Activated CD4-positive, alpha-beta T cell treated with anti-CD3 and anti-CD28 coated beads, Interleukin-2, Interleukin-6, amounts not matched to agents 100 ng/mL and 50 ng/mL, durations not matched to agents 16 hours and 8 hours (primary cell): Measurements from ENCODE around the gene DNTT.

Experiments
- DNase-seq: peaks from one replicate; pipeline ENCODE4 v3.0.0-alpha.2; 2020

DNTT gene

DNA sequence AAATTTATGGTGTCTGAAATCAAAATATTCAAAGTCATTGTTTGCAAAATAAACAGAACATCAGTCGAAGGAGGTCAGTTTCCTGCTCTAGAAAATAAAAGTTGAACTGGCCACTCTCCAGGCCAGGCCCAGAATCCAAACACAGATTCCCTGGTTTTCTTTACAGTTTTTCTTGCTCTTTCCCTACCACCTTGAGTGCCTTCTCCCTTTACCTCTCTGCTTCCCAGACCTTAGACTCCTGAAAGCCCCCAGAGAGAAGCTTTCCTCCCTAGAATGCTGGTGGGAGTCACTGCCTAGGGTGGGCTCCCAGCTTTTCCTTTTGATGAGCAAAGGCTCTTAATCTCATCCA is 6.1 kb downstream of the DNTT start:
- DNase-seq: no peak

DNA sequence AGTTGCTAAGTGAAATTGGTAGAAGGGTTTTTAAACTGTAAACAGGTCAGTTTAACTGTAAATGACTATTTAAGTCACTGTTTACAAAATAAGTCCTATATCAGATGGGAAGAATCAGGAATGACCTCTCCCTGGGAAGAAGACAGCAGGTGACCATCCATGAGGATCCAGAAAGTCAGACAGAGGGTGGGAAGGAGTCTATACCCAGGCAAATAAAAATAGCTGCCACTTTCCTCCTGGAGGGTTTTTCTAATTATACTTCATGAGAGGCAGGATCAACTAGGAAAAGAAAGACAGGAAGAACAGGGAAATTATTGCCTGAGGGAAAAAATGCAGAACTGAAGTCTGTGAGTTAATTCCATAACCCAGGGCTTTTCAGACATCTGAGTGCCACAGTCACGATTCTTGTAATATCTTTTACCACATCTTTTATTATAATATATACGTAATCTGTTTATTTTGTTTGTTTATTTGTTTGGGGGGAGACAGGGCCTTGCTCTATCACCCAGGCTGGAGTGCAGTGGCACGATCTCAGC is 7.0 kb downstream of the DNTT start:
- no peak for DNase-seq

DNA sequence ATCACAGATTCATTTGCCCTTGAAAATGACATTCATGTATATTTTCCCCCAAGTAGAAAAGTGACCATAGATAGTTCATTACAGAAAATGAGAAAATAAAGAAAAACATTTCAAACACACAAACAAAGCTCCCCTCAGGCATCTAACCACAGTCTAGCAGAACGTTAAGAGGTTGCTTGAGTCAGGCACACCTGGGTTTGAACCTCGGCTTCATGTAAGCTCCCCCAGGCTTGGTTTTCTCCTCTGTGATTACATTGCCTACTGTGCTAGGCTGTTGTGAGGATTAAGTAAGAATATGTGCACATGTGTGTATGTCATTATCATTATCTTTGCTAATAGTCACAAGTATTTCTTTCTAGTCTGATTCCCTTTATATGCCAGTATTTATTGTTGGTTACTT is 9.1 kb downstream of the DNTT start:
- no peak for DNase-seq

DNA sequence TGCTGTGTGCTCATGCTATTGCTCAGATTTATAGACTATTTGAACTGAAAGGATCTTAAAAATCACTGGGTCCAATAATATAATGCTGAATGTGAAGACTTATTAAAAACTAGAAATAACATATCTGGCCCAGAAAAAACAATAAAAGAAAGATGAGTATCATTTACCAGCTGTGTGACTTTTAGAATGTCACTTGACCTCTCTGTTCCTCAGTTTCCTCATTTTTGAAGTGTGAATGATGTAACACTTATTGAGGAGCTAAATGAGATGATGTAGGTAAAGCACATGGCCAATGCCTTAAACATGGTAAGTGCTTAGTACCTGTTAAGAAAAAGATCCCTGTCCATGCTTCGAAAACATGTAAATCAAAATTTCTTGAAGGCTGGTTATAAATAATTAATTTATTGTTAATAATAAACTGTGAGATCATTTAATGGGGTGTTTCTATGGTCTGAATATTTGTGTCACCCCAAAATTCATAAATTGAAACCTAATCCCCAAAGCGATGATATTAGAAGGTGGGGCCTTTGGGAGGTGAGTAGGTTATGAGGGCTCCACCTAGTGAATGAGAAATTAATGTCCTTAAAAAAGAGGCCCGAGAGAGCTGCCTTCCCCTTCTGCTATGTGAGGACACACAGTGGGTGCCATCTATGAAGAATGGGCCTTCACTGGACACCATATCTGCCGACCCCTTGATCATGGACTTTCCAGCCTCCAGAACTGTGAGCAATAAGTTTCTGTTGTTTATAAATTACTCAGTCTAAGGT is 13.0 kb downstream of the DNTT start:
- no peak for DNase-seq

DNA sequence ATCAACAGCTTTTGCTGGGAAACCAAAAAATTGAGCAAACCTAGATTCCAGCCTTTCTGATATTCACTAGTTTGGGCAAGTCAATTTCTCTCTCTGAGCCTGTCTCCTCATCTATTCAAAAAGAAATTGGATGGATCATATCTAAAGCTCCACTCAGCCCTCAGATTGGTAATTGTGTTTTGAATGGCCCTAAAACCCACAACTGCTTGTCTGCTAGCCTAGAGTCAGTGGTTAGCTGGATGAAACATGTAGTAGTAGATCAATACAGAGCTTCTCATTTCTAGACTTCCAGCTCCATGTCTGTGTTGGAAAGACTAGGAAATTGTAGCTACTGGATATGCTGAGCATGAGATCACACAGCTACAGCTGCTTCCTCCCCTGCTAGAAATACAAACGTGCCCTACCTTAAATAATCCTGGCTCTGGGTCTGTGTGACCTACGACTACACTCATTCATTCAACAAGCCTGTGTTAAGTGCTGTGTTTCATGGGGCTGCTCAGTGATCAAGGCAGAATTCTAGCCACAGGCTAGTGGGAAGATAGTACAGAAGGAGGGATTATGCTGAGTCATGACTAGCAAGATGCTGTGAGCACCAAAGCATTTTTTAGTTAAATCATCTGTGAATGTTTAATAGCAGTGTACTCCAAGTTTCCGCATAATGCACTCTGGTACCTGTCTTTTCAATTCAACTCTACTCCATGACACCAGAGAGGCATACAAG is 15.7 kb downstream of the DNTT start:
- no peak for DNase-seq

DNA sequence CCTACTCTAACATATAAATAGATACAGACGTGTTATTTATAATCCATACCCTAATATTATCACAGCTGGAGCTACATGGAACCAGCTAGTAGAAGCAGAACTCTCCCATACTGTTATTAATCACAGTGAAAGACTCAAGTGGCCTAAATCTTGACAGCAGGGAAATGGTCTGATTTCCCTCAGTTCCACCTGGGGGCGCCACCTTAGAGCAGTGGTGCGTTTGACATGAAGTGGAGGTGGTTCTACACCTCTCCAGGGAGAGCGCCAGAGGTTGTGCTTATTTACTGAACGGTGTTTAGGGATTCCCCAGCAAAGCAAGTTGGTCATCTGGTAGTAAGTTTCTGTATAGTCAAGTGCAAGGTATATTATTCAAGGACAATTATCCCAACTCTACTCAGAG is 17.6 kb downstream of the DNTT start:
- DNase-seq: no peak

- DNase-seq: no peak
Measured at GRCh38 chr10:96322275-96322674, 18.0 kb downstream of the DNTT start.

DNA sequence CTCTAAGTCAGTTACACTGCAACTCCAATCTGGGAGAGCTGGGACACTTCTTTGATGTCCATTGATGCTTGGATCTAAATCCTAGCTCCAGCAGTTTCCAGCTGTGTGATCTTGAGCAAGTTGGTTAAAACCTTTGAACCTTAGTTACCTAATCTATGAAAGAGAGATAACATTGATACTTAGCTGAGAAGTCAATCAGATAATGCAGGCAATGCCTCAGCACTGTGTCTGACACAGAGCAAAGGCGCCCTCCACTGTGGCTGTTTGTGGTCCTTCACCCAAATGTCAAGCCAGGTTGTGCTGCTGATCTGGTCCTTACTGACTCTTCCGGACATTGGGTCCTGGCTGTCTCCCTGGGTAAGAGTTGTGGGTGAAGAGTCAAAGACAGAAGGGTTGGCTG is 20.2 kb downstream of the DNTT start:
- no peak for DNase-seq

- peak; percentile 54 for DNase-seq
Measured at GRCh38 chr10:96325719-96326373, 21.6 kb downstream of the DNTT start.

DNA sequence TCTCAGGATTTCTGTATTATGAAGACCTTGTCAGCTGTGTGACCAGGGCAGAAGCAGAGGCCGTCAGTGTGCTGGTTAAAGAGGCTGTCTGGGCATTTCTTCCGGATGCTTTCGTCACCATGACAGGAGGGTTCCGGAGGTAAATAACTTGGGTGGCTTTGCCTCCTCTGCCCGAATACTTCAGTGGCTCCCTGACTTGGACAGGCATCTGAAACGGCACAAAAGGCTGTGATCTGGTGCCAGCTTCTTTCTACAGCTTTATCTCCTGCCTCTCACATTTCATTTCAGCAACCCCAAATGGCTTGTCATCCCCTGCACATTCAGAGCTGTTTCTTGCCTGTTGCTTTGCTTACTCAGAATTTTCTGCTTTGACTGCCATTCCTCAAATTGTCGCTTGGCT is 23.2 kb downstream of the DNTT start:
- no peak for DNase-seq

DNA sequence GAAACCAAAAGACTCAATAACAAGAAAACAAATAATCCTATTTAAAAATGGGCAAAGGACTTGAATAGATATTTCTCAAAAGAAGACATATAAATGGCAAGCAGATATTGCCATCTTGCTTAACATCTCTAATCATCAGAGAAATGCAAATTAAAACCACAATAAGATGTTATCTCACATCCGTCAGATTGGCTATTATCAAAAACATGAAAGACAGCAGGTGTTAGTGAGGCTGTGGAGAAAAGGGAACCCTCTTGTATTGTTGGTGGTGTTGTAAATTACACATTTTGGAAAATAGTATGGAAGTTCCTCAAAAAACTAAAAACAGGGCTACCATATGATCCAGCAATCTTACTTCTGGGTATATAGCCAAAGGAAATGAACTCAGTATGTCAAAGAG is 28.9 kb downstream of the DNTT start:
- DNase-seq: no peak

DNA sequence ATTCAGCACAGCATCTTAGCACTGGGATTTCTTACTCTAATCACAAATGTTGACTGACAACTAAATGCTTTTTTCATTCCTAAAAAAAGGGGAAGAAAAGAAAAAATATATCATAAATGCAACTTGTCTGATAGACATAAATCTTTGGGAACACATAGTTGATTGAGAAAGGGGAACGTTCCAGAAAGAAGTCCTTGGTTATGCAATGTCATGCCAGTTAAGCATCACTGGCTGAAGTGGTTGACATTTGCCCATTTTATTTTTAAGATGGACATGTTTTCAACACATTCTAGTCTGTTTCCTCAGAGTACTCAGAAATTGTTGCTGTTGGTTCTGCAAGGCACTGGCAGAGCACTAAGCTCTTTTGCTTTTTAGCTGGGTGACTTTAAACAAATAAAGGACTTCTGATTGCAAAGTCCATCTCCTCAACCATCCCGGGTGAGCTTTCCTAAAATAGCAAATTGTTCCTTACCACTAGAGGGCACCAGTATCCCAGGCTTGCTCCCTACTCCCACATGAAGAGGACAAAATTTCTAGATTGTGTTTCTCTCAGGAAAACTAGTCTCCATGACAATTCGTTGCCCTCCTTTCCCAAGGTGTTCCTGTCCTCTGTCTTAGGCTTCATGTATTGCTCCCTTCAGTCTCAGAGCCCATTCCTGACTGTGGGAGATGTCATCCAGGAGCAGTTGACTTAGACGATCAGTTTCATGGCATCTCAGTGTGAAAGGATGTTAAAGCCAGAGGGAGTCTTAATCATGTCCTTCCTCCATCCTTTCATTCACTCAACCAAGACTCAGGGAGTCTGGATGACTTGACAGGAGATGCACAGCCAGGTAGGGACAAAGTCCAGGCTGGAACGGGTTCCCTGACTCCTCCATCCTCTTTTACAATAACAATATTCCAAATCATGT is 30.6 kb downstream of the DNTT start:
- DNase-seq: peak; percentile 28

- no peak for DNase-seq
Measured at GRCh38 chr10:96337106-96337505, 32.9 kb downstream of the DNTT start.

DNA sequence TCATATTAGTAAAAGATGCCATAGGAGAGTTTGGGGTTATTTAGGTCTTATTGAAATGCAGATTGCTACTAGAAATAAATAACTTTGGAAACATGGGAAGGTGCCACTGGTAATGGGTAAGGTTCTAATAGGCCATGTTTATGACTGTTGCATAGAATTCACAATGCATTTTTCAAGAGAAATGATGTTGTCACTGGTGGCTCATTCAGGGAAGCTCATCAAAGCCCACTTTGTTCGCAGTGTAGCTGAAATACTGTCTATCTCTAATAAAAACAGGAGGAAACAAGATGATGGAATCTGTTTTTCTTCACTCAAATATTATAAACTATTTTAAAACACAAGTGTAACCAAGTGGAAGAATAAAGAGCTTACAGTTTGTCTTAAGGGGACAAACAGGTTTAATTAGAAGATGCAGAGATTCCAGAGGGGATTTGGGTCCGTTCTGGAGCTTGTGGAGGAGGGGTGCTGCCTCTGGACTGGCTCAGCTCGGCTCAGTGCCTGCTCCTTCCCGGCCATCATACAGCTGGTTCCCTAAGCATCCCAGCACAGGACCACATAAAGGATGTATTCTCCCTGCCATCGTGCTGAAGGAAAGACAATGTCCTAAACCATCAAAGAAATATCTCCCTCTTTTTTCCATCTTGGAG is 34.2 kb downstream of the DNTT start:
- no peak for DNase-seq

- no peak for DNase-seq
Measured at GRCh38 chr10:96339383-96339782, 35.1 kb downstream of the DNTT start.

- peak; percentile 75 for DNase-seq
Measured at GRCh38 chr10:96339956-96340904, 36.0 kb downstream of the DNTT start.

GRCh38 chr10:96341219-96342182 is 37.3 kb downstream of the DNTT start:
- DNase-seq: peak; percentile 52

DNA sequence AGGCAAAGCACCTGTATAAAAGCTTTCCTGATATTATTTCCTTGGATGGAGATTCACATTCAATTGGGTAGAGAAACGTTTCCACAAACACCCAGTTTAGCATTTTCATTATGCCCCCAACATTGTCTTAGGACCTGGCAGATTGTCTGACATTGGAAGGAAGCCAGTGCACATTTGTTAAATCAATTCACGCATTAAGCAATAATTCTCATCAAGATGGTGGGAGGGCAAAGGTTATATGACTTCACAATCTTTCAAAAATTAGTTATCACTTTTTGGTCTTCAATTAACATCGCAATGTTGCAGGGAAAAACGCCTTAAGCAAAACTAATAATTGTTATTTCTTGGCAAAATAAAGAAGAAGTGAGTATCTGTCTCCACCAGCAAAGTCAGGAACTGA is 38.2 kb downstream of the DNTT start:
- DNase-seq: no peak

- no peak for DNase-seq
Measured at GRCh38 chr10:96344178-96344577, 39.9 kb downstream of the DNTT start.

DNA sequence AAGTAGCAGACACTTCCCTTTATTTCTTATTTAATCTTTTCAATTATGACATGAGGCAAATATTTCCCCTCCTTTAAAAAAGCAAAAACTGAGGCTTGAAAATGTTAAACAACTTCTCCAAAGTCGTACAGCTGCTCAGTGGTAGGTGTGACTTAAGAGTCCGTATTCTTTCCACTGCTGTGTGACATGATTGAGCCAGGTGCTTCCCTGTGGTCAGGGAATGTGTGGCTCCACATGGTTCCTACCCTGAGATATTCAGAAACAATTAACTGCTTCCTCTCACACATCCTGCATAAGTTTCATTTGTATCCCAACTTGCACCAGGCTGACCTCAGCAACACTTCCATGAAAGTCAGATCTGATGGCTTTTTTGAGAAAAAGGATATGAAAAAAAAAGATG is 41.0 kb downstream of the DNTT start:
- DNase-seq: no peak
